VCaP (cell line): ENCODE measurements around the gene SUMF1.

Experiments
- H3K27ac ChIP-seq: fragments of 450-650 bp; 2 replicates; pipeline ENCODE4 v1.5.1; 2017
- TF ChIP-seq, protein P1 (sequence below): fragments of 450-650 bp; conservative IDR thresholded peaks from 2 replicates; pipeline ENCODE4 v1.5.1; 2017; ENCODE audit warnings: mild to moderate bottlenecking, moderate library complexity

SUMF1 gene

GRCh38 chr3:4404881-4405280 lies 62.2 kb downstream of the SUMF1 start:
- TF ChIP-seq, protein P1, sequence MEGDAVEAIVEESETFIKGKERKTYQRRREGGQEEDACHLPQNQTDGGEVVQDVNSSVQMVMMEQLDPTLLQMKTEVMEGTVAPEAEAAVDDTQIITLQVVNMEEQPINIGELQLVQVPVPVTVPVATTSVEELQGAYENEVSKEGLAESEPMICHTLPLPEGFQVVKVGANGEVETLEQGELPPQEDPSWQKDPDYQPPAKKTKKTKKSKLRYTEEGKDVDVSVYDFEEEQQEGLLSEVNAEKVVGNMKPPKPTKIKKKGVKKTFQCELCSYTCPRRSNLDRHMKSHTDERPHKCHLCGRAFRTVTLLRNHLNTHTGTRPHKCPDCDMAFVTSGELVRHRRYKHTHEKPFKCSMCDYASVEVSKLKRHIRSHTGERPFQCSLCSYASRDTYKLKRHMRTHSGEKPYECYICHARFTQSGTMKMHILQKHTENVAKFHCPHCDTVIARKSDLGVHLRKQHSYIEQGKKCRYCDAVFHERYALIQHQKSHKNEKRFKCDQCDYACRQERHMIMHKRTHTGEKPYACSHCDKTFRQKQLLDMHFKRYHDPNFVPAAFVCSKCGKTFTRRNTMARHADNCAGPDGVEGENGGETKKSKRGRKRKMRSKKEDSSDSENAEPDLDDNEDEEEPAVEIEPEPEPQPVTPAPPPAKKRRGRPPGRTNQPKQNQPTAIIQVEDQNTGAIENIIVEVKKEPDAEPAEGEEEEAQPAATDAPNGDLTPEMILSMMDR = no peak
- peak overlapping the region; percentile 100 for H3K27ac ChIP-seq

- TF ChIP-seq, protein P1 = no peak
- no peak overlapping the region for H3K27ac ChIP-seq
Observed at GRCh38 chr3:4401441-4401840, 65.6 kb downstream of the SUMF1 start.

GRCh38 chr3:4399476-4399875 lies 67.6 kb downstream of the SUMF1 start:
- no peak overlapping the region for H3K27ac ChIP-seq
- TF ChIP-seq, protein P1 = no peak

DNA sequence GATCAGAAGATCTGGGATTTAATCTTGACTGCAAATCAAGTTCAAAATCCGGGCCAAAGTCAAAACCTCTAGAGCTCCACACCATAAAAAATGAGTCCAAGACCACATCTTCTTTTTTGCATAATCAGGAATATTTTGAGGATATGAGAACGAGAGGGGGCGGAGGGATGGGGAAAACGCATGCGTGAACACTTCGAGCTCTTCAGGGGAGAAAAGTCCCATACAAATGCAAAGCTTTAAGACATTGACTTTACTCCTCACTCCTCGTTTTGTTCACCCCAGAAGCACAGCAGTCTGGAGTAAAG lies 68.2 kb downstream of the SUMF1 start:
- no peak overlapping the region for H3K27ac ChIP-seq
- TF ChIP-seq, protein P1 = no peak

DNA sequence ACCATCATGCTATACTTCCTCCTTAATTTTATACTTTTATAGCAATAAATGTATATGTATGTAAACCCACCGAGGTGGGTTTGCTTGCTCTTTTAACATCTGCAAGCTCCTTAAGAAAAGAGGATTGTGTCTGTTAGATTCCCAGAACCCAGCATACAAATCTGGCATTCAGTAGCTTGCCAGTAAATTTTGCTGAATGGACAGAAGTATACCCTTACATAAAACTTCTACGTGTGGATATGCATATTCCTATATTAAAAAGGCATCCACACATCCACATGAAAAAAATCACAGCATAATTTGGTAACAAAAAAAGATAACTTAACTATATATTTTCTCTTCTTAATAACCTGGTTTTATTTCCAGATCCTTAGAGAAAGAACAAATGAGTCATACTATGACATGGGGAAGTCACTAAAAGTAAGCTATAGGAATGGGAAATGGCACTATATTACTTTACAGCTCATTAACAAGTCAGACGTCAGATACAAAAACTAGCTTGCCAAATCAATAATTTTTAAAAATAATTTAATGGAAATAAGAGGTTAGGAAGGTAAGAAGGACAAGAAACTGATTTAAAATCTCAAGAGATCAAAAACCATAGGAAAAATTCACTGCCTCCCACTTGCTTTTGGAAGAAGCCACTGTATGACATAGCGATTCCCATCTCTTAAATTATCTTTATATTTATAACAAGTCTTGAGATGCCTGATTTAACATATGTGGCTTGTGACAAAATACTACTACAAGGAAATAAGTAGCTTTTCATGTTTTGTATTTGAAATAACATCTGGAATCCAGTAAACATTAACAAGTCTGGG lies 68.7 kb downstream of the SUMF1 start:
- H3K27ac ChIP-seq = no peak overlapping the region
- TF ChIP-seq, protein P1 = no peak

- H3K27ac ChIP-seq = no peak overlapping the region
- TF ChIP-seq, protein P1 = no peak
Observed at GRCh38 chr3:4397466-4397865, 69.6 kb downstream of the SUMF1 start.

- TF ChIP-seq, protein P1 = no peak
- 0 out of 2 replicates have a peak overlapping the region, but pooled peaks have one; percentile 0 for H3K27ac ChIP-seq
Observed at GRCh38 chr3:4396542-4396941, 70.5 kb downstream of the SUMF1 start.
